KMS-11 (cell line): Measurements from ENCODE around the gene AKR1B15.

Source experiments
- H2AFZ ChIP-seq: fragments of 200-600 bp; sonication (generic); 2 replicates; pipeline ENCODE4 v1.6.1; 2016; ENCODE audit warnings: antibody characterized with exemption, mixed run types, low read depth
- H3K27ac ChIP-seq: fragments of 200-600 bp; sonication (generic); 2 replicates; pipeline ENCODE4 v1.6.1; 2016; ENCODE audit warnings: mild to moderate bottlenecking, mixed run types
- H3K27me3 ChIP-seq: fragments of 200-600 bp; sonication (generic); 2 replicates; pipeline ENCODE4 v1.6.1; 2017; ENCODE audit warnings: mild to moderate bottlenecking, low read depth, mixed run types, moderate library complexity; ENCODE audit not compliant: insufficient read depth
- H3K36me3 ChIP-seq: fragments of 200-600 bp; sonication (generic); 2 replicates; pipeline ENCODE4 v1.6.1; 2017; ENCODE audit warnings: mild to moderate bottlenecking, mixed run types; ENCODE audit not compliant: insufficient read depth
- H3K4me1 ChIP-seq: fragments of 200-600 bp; sonication (generic); 2 replicates; pipeline ENCODE4 v1.6.1; 2016; ENCODE audit warnings: mild to moderate bottlenecking, low read depth, mixed run types; ENCODE audit not compliant: poor library complexity, severe bottlenecking
- H3K4me2 ChIP-seq: fragments of 200-600 bp; sonication (generic); 2 replicates; pipeline ENCODE4 v1.7.0; 2016; ENCODE audit warnings: mild to moderate bottlenecking, mixed run types
- H3K4me3 ChIP-seq: fragments of 200-600 bp; sonication (generic); IDR thresholded peaks from 2 replicates; pipeline ENCODE4 v1.6.1; 2017; ENCODE audit warnings: low read depth, low read length, mixed read lengths; ENCODE audit not compliant: insufficient read depth
- H3K79me2 ChIP-seq: fragments of 200-600 bp; sonication (generic); 2 replicates; pipeline ENCODE4 v1.6.1; 2016; ENCODE audit warnings: low read depth, mixed run types; ENCODE audit not compliant: insufficient read depth
- H3K9ac ChIP-seq: fragments of 200-600 bp; sonication (generic); 2 replicates; pipeline ENCODE4 v1.6.1; 2016; ENCODE audit warnings: mild to moderate bottlenecking, mixed run types
- H4K20me1 ChIP-seq: fragments of 200-600 bp; sonication (generic); 2 replicates; pipeline ENCODE4 v1.6.1; 2016; ENCODE audit warnings: mild to moderate bottlenecking, mixed run types; ENCODE audit not compliant: insufficient read depth
- CTCF ChIP-seq: fragments of 200-600 bp; sonication (generic); conservative IDR thresholded peaks from 2 replicates; pipeline ENCODE4 v1.6.1; 2017; ENCODE audit warnings: low read depth, mild to moderate bottlenecking, antibody characterized with exemption, low read length, moderate library complexity, mixed read lengths

The AKR1B15 gene

GRCh38 chr7:134513169-134513752 lies 35.6 kb upstream of the AKR1B15 start:
- no peak overlapping the region for H3K9ac ChIP-seq
- H3K4me2 ChIP-seq = no peak overlapping the region
- no peaks in the 10 kb centered on the region for H3K36me3 ChIP-seq
- no peak overlapping the region for H3K27ac ChIP-seq
- no peak overlapping the region for H2AFZ ChIP-seq
- H3K4me3 ChIP-seq = no peak overlapping the region
- peak; percentile 72 for TF ChIP-seq CTCF
- no peaks in the 10 kb centered on the region for H3K27me3 ChIP-seq
- no peaks in the 10 kb centered on the region for H3K79me2 ChIP-seq
- H3K4me1 ChIP-seq = peaks cover 3% of the 10 kb centered on the region
- H4K20me1 ChIP-seq = no peaks in the 10 kb centered on the region

- no peak for TF ChIP-seq CTCF
- H3K9ac ChIP-seq = no peak overlapping the region
- no peaks in the 10 kb centered on the region for H3K27me3 ChIP-seq
- peak overlapping the region; percentile 11; the same call in 1 of the 2 replicates for H3K4me2 ChIP-seq
- no peak overlapping the region for H3K4me3 ChIP-seq
- no peaks in the 10 kb centered on the region for H4K20me1 ChIP-seq
- no peaks in the 10 kb centered on the region for H3K79me2 ChIP-seq
- no peaks in the 10 kb centered on the region for H3K36me3 ChIP-seq
- no peak overlapping the region for H3K27ac ChIP-seq
- H3K4me1 ChIP-seq = peaks cover 3% of the 10 kb centered on the region
- peak overlapping the region; percentile 66; the same call in 1 of the 2 replicates for H2AFZ ChIP-seq
Measured at GRCh38 chr7:134514106-134514505, 34.8 kb upstream of the AKR1B15 start.

- Histone ChIP-seq H3K79me2 (no peaks in the 10 kb centered on the region), H4K20me1 (no peaks in the 10 kb centered on the region), H2AFZ (peak overlapping the region; percentile 66), H3K9ac (no peak overlapping the region), H3K36me3 (no peaks in the 10 kb centered on the region), H3K4me1 (peaks cover 3% of the 10 kb centered on the region), H3K4me2 (peak overlapping the region; percentile 11; the same call in 1 of the 2 replicates), H3K27ac (no peak overlapping the region), H3K27me3 (no peaks in the 10 kb centered on the region), H3K4me3 (no peak overlapping the region)
- peak; percentile 98 for TF ChIP-seq CTCF
Measured at GRCh38 chr7:134514663-134515062, 34.2 kb upstream of the AKR1B15 start.

- Histone ChIP-seq H3K9ac (no peak overlapping the region), H3K36me3 (no peaks in the 10 kb centered on the region), H3K27me3 (no peaks in the 10 kb centered on the region), H3K4me3 (no peak overlapping the region), H3K27ac (no peak overlapping the region), H3K79me2 (no peaks in the 10 kb centered on the region), H4K20me1 (no peaks in the 10 kb centered on the region), H2AFZ (no peak overlapping the region), H3K4me1 (peaks cover 3% of the 10 kb centered on the region), H3K4me2 (no peak overlapping the region)
- TF ChIP-seq CTCF = no peak
Measured at GRCh38 chr7:134515569-134516468, 33.1 kb upstream of the AKR1B15 start.
